Liver (tissue), 9 donors: ENCODE data around the gene TNIP3. TPM values are rescaled to one million over a fixed set of nuclear protein-coding genes. Genes with fewer than 3 reads are reported as not detected.

Source experiments
- DNase-seq: peaks from one replicate; pipeline ENCODE4 v3.0.0-alpha.2; 2017; ENCODE audit warnings: low spot score
- H3K27ac ChIP-seq, 2 donors: one replicate each; pipeline ENCODE4 v1.7.0; 2013; ENCODE audit warnings: inconsistent platforms in 2 of 2, low read length in 2 of 2, control low read depth in 1 of 2, low read depth in 1 of 2, mild to moderate bottlenecking in 1 of 2
- H3K27me3 ChIP-seq, 4 donors: one replicate each; pipeline versions ENCODE4 v1.6.1 to v1.7.0; 2013; ENCODE audit warnings: low read length in 3 of 4, inconsistent platforms in 1 of 4, mild to moderate bottlenecking in 1 of 4, moderate library complexity in 1 of 4; ENCODE audit not compliant: control insufficient read depth in 4 of 4, insufficient read depth in 4 of 4
- H3K36me3 ChIP-seq, 4 donors: one replicate each; pipeline versions ENCODE4 v1.6.1 to v1.7.0; 2013; ENCODE audit warnings: low read length in 3 of 4, mild to moderate bottlenecking in 3 of 4, low read depth in 1 of 4, moderate library complexity in 1 of 4; ENCODE audit not compliant: control insufficient read depth in 4 of 4, insufficient read depth in 3 of 4
- H3K4me1 ChIP-seq, 4 donors: one replicate each; pipeline versions ENCODE4 v1.6.1 to v1.7.0; 2013; ENCODE audit warnings: low read length in 3 of 4, mild to moderate bottlenecking in 3 of 4, moderate library complexity in 1 of 4; ENCODE audit not compliant: control insufficient read depth in 4 of 4, insufficient read depth in 4 of 4
- H3K4me3 ChIP-seq, 3 donors: one replicate each; pipeline versions ENCODE4 v1.6.1 to v1.7.0; 2013; ENCODE audit warnings: low read length in 3 of 3, control low read depth in 1 of 3, low read depth in 1 of 3, mild to moderate bottlenecking in 1 of 3
- H3K9ac ChIP-seq, 2 donors: one replicate each; pipeline ENCODE4 v1.7.0; 2013; ENCODE audit warnings: low read length in 2 of 2, mild to moderate bottlenecking in 2 of 2, moderate library complexity in 2 of 2, control low read depth in 1 of 2, low read depth in 1 of 2
- H3K9me3 ChIP-seq, 4 donors: one replicate each; pipeline versions ENCODE4 v1.6.1 to v1.7.0; 2013; ENCODE audit warnings: low read length in 3 of 4; ENCODE audit not compliant: control insufficient read depth in 4 of 4
- ATF3 ChIP-seq: IDR thresholded peaks from 2 replicates; pipeline ENCODE4 v1.6.1; 2016; ENCODE audit warnings: antibody characterized with exemption
- CTCF ChIP-seq: fragments of 150-350 bp; IDR thresholded peaks from 2 replicates; pipeline ENCODE4 v1.5.1; 2017; ENCODE audit warnings: improper control_type of control experiment, low read depth, low read length; ENCODE audit not compliant: missing input control
- EGR1 ChIP-seq, 2 donors: IDR thresholded peaks; 2 replicates each; pipeline ENCODE4 v1.6.1; 2016 to 2018; ENCODE audit warnings: antibody characterized with exemption in 2 of 2, low read depth in 2 of 2
- FOXA1 ChIP-seq: IDR thresholded peaks from 2 replicates; pipeline ENCODE4 v1.6.1; 2016; ENCODE audit warnings: antibody characterized with exemption
- FOXA2 ChIP-seq: IDR thresholded peaks from 2 replicates; pipeline ENCODE4 v1.6.1; 2016; ENCODE audit warnings: antibody characterized with exemption
- GABPA ChIP-seq, 2 donors: IDR thresholded peaks in 1 of 2; conservative IDR thresholded peaks in 1 of 2; 2 replicates each; pipeline ENCODE4 v1.6.1; 2016; ENCODE audit warnings: antibody characterized with exemption in 2 of 2, mild to moderate bottlenecking in 1 of 2, moderate library complexity in 1 of 2
- HNF4G ChIP-seq: IDR thresholded peaks from 2 replicates; pipeline ENCODE4 v1.6.1; 2016; ENCODE audit warnings: antibody characterized with exemption
- MAX ChIP-seq: IDR thresholded peaks from 2 replicates; pipeline ENCODE4 v1.6.1; 2016; ENCODE audit warnings: antibody characterized with exemption
- NR2F2 ChIP-seq: IDR thresholded peaks from 2 replicates; pipeline ENCODE4 v1.6.1; 2016; ENCODE audit warnings: antibody characterized with exemption
- RXRA ChIP-seq, 2 donors: IDR thresholded peaks; 2 replicates each; pipeline ENCODE4 v1.6.1; 2017 to 2018; ENCODE audit warnings: antibody characterized with exemption in 2 of 2, mild to moderate bottlenecking in 1 of 2
- SP1 ChIP-seq: IDR thresholded peaks from 2 replicates; pipeline ENCODE4 v1.6.1; 2018; ENCODE audit warnings: antibody characterized with exemption, mild to moderate bottlenecking
- YY1 ChIP-seq: IDR thresholded peaks from 2 replicates; pipeline ENCODE4 v1.6.1; 2016; ENCODE audit warnings: antibody characterized with exemption, mild to moderate bottlenecking
- ZBTB33 ChIP-seq: IDR thresholded peaks from 2 replicates; pipeline ENCODE4 v1.6.1; 2016; ENCODE audit warnings: antibody characterized with exemption
- polyA plus RNA-seq, 2 donors: library from polyadenylated mRNA; stranded (reverse) in 1 of 2; unstranded in 1 of 2; fragments of 200-250 nt in 1 of 2; fragments of >200 nt in 1 of 2; fragmentation: Nextera tagmentation in 1 of 2; extraction: Ambion mirVana in 1 of 2; gene quantifications; one replicate each; pipeline versions ENCODE4 v1.2.1 to v1.2.3, GENCODE V29; 2013 to 2015
- total RNA-seq, 2 donors: library from RNA; depleted of rRNA; stranded (reverse); fragments of >200 nt; gene quantifications; one replicate each; pipeline ENCODE4 v1.2.3, GENCODE V29; 2014
- donor health status: healthy.
- donor health status: healthy.
- donor health status: healthy.
- donor health status: healthy.
- donor health status: healthy.

TNIP3 gene
- total and polyA plus RNA-seq, 4 donors: 0.02 to 0.25 TPM; not detected in 2

GRCh38 chr4:121093261-121093660 lies 70.9 kb downstream of the TNIP3 start:
- TF ChIP-seq FOXA1 (no peak), MAX (no peak), SP1 (no peak), FOXA2 (no peak), CTCF (no peak), YY1 (no peak), HNF4G (no peak), ZBTB33 (no peak), EGR1 (IDR thresholded peaks at IDR 0.05; ENCODE audit: low read depth in 2 of 2) (no peak), ATF3 (no peak), GABPA (IDR thresholded peaks at IDR 0.05 in 1 of 2, conservative IDR thresholded peaks at IDR 0.05 in 1 of 2) (no peak), NR2F2 (no peak), RXRA (IDR thresholded peaks at IDR 0.05) (no peak)
- H3K4me3 ChIP-seq: no peak overlapping the region
- H3K4me1 ChIP-seq: no peaks in the 10 kb centered on the region
- no peak overlapping the region for H3K9ac ChIP-seq
- H3K27ac ChIP-seq: no peak overlapping the region
- no peak for DNase-seq
- no peaks in the 10 kb centered on the region for H3K36me3 ChIP-seq
- no peaks in the 10 kb centered on the region for H3K27me3 ChIP-seq
- no peaks in the 10 kb centered on the region for H3K9me3 ChIP-seq

GRCh38 chr4:121091941-121092340 lies 72.2 kb downstream of the TNIP3 start:
- no peak for DNase-seq
- TF ChIP-seq HNF4G: no peak
- TF ChIP-seq FOXA1: no peak
- no peak for TF ChIP-seq ATF3
- TF ChIP-seq MAX: no peak
- TF ChIP-seq ZBTB33: no peak
- Histone ChIP-seq H3K27me3 (no peaks in the 10 kb centered on the region), H3K27ac (no peak overlapping the region), H3K9ac (no peak overlapping the region), H3K36me3 (no peaks in the 10 kb centered on the region), H3K4me1 (no peaks in the 10 kb centered on the region), H3K9me3 (no peaks in the 10 kb centered on the region), H3K4me3 (no peak overlapping the region)
